Esophagus squamous epithelium (tissue), 5 donors: ENCODE data around the gene USP21. TPM values are rescaled to one million over a fixed set of nuclear protein-coding genes. Genes with fewer than 3 reads are reported as not detected.

Experiments
- DNase-seq: peaks from one replicate; lab custom pipeline; 2025; lab: John Stamatoyannopoulos, UW
- H3K27ac ChIP-seq, 4 donors: fragments of 200-600 bp; sonication (generic); one replicate each; pipeline ENCODE4 v1.5.1; 2016 to 2019; ENCODE audit warnings: mild to moderate bottlenecking in 1 of 4
- H3K27me3 ChIP-seq, 4 donors: fragments of 200-600 bp; sonication (generic); 1 replicate in 3 of 4; 2 replicates in 1 of 4; pipeline versions ENCODE4 v1.5.1 to v1.6.0; 2017 to 2021; ENCODE audit warnings: antibody characterized with exemption in 1 of 4
- H3K36me3 ChIP-seq, 3 donors: fragments of 200-600 bp; sonication (generic); one replicate each; pipeline ENCODE4 v1.5.1; 2016 to 2019
- H3K4me1 ChIP-seq, 3 donors: fragments of 200-600 bp; sonication (generic); one replicate each; pipeline ENCODE4 v1.5.1; 2017 to 2019
- H3K4me3 ChIP-seq, 4 donors: fragments of 200-600 bp; sonication (generic); 1 replicate in 3 of 4; 2 replicates in 1 of 4; pipeline ENCODE4 v1.5.1; 2016 to 2019; ENCODE audit warnings: mild to moderate bottlenecking in 2 of 4, moderate library complexity in 1 of 4
- H3K9me3 ChIP-seq, 3 donors: fragments of 200-600 bp; sonication (generic); one replicate each; pipeline ENCODE4 v1.5.1; 2016 to 2019
- POLR2A ChIP-seq, 4 donors: fragments of 450-650 bp; IDR thresholded peaks; one replicate each; pipeline ENCODE4 v1.6.1; 2017; ENCODE audit warnings: antibody characterized with exemption in 4 of 4, mild to moderate bottlenecking in 4 of 4, moderate library complexity in 3 of 4
- WGBS, 2 donors: methylation state at CpG; one replicate each; pipeline ENCODE4 v1.1.5; 2018; 5-methylcytosine and 5-hydroxymethylcytosine counted together
- intact Hi-C: fragments of 100-400 bp; cut with DNase I; formaldehyde crosslinking; loops from one replicate; pipeline ENCODE4 v1.15.0; 2022
- total RNA-seq, 4 donors: library from RNA; depleted of rRNA; stranded (reverse); fragments of >200 nt; gene quantifications; one replicate each; pipeline ENCODE4 v1.1.0, GENCODE V29; 2016
- TF ChIP-seq, protein P1 (sequence below), 6 experiments: fragments of 450-650 bp in 4 of 6; fragments of 200-600 bp in 2 of 6; sonication (generic) in 2 of 6; IDR thresholded peaks; one replicate each; pipeline ENCODE4 v1.5.1; 2016 to 2019; ENCODE audit warnings: antibody characterized with exemption in 6 of 6, mild to moderate bottlenecking in 4 of 6, moderate library complexity in 4 of 6
- donor health status: DM: yes; HTN: yes; CAD: no.

The USP21 gene
- total RNA-seq, 4 donors from 2014 or later, result 12.1 to 20.4 (median 17.0) TPM

DNA sequence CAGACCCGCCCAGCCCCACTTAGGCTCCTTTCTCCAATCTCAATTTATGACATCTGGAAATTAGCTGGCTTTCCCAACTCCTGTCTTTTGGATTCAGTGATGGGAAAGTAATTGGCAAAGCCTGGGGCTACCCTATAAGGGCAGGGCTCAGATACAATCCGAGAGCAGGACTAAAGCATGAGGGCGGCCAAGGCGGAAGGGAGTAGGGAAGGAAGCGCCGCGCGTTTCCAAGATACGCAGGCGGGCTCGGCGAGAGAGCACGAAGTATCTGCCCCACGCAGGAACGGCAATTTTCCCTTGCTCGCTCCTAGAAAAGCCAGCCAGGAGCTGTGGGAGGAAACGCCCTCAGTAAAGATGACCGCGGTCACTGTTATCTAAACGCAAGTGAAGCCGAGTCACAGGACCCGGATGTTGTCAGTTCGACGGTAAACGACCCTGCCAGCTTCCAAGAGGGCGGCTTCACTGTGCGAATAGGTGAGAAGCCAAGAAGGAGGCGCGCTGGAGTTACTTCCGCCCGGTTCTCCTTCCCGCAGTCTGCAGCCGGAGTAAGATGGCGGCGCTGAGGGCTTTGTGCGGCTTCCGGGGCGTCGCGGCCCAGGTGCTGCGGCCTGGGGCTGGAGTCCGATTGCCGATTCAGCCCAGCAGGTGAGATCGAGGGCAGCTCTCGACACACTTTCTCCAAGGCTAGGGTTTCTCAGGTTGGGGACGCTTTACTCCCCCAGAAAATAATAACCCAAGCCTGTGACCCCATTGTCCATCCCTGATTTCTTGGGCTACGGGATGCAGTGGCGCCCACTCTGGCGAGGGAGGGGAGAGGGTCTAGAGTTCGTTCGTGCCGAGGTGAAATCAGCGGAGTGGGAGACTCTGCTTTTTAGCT lies 42.8 kb downstream of the USP21 start, which contains the start of gene NDUFS2:
NDUFS2 (plus strand) TSS at position 532 of the 877 bp plus-strand sequence; CDS start at position 551, 19 bp downstream.
- H3K9me3 ChIP-seq, result no peaks in the 10 kb centered on the region
- peak within 1 kb of the TSS; percentile 58 to 89 (median 80) for H3K4me3 ChIP-seq
- 1 to 5% methylated on average over 21 to 31 of the region's 53 CpGs for WGBS, 2 donors
- peak; percentile 93 for DNase-seq
- H3K27me3 ChIP-seq, result no peaks in the 10 kb centered on the region
- peaks cover 43 to 91% (median 80%) of the 10 kb centered on the region in 3 donors for H3K4me1 ChIP-seq
- TF ChIP-seq POLR2A (IDR thresholded peaks at IDR 0.05), result peak in 2 of 4 donors; percentile 51 to 88
- TF ChIP-seq, protein P1, sequence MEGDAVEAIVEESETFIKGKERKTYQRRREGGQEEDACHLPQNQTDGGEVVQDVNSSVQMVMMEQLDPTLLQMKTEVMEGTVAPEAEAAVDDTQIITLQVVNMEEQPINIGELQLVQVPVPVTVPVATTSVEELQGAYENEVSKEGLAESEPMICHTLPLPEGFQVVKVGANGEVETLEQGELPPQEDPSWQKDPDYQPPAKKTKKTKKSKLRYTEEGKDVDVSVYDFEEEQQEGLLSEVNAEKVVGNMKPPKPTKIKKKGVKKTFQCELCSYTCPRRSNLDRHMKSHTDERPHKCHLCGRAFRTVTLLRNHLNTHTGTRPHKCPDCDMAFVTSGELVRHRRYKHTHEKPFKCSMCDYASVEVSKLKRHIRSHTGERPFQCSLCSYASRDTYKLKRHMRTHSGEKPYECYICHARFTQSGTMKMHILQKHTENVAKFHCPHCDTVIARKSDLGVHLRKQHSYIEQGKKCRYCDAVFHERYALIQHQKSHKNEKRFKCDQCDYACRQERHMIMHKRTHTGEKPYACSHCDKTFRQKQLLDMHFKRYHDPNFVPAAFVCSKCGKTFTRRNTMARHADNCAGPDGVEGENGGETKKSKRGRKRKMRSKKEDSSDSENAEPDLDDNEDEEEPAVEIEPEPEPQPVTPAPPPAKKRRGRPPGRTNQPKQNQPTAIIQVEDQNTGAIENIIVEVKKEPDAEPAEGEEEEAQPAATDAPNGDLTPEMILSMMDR (IDR thresholded peaks at IDR 0.05), result peak in 2 of 6 experiments; percentile 12 to 13
- peak within 1 kb of the TSS; percentile 90 to 99 (median 97) for H3K27ac ChIP-seq
- intact Hi-C loops, result no loop called here
- H3K36me3 ChIP-seq, result peaks cover 8 to 38% (median 9%) of the 10 kb centered on the region in 3 donors

DNA sequence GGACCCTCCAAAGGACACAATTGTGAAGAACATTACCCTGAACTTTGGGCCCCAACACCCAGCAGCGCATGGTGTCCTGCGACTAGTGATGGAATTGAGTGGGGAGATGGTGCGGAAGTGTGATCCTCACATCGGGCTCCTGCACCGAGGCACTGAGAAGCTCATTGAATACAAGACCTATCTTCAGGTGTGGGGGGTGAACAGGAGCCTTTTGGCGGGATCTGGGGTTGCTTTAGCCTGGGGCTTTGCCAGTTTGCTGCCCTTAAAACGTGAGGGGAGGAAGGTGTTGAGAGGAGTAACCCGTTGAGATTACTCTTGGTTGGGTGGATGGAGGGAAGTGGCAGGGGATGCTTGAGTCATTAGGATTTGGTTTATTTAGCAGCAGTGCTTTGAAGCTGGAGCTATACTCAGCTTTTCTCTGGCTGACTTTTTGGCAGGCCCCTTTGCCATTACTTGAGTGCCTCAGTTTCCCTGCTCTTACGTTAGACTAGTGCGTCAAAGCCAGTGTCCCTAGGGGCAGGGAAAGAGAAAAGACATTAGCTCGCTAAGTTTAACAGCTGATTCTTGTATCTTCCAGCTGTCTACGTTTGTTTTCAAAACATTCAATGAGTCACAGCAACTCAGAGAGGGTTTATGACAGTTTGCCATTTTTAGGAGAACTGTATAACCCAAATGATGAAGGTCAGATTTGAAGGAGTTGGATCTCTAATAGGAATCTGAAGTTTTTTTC lies 47.3 kb downstream of the USP21 start:
- H3K4me3 ChIP-seq, result peak overlapping the region in 2 of 4 donors; percentile 15 to 29
- intact Hi-C loops, result no loop called here
- H3K36me3 ChIP-seq, result peaks cover 25 to 83% (median 35%) of the 10 kb centered on the region in 3 donors
- 73 to 75% methylated on average over 11 of the region's 12 CpGs for WGBS, 2 donors
- peaks cover 8 to 83% (median 40%) of the 10 kb centered on the region in 3 donors for H3K4me1 ChIP-seq
- no peak for DNase-seq
- H3K27me3 ChIP-seq, result no peaks in the 10 kb centered on the region
- no peaks in the 10 kb centered on the region for H3K9me3 ChIP-seq
- peak overlapping the region; percentile 37 to 99 (median 89) for H3K27ac ChIP-seq
- no peak for TF ChIP-seq POLR2A (IDR thresholded peaks at IDR 0.05)
- TF ChIP-seq, protein P1 (IDR thresholded peaks at IDR 0.05), result no peak

DNA sequence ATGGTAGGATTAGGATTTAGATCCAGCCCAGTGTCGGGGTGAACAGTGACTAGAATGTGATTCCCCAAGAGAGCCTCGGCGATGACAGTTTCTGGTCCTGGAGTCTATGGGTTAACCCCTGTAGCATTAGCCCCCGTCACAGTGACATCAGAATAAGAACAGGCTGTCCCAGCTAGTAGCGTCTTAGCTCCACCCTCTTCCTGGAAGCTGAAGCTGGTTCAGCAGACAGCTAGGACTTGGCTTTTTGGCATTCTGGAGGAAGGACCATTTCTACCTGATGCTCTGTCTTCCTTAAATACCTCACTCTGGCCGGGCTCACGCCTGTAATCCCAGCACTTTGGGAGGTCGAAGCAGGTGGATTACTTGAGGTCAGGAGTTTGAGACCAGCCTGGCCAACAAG lies 47.9 kb downstream of the USP21 start:
- Histone ChIP-seq H3K4me1 (peaks cover 6 to 79% (median 39%) of the 10 kb centered on the region in 3 donors), H3K27ac (peak overlapping the region; percentile 37 to 99 (median 89)), H3K9me3 (no peaks in the 10 kb centered on the region), H3K36me3 (peaks cover 28 to 89% (median 41%) of the 10 kb centered on the region in 3 donors), H3K4me3 (peak overlapping the region in 3 of 4 donors; percentile 9 to 29 (median 15)), H3K27me3 (no peaks in the 10 kb centered on the region)
- DNase-seq, result no peak
- intact Hi-C loops, result no loop called here
- TF ChIP-seq POLR2A (IDR thresholded peaks at IDR 0.05), result peak in 2 of 4 donors; percentile 33 to 49
- TF ChIP-seq, protein P1 (IDR thresholded peaks at IDR 0.05), result no peak
- WGBS, 2 donors, result 60 to 76% methylated on average over 4 to 5 of the region's 8 CpGs

DNA sequence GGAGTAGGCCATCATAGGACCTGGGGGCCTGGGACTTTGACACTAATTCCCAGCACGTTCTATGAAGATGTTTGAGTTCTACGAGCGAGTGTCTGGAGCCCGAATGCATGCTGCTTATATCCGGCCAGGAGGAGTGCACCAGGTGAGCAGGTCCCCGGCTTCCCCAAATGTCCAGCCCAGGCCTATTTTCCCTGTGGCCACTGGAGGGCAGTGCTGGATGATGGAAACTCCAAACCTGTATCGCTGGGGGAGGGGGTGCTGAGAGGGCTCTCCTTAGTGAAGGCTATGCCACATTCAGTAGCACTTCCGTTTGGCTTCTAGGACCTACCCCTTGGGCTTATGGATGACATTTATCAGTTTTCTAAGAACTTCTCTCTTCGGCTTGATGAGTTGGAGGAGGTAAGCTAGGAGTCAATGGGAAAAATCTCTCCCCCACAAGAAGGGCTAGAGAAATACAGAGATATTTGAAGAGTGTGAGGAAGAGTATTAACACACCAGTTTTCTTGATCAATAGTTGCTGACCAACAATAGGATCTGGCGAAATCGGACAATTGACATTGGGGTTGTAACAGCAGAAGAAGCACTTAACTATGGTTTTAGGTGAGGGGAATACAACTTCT lies 50.6 kb downstream of the USP21 start:
- TF ChIP-seq, protein P1 (IDR thresholded peaks at IDR 0.05), result peak; percentile 70 to 88 (median 86)
- TF ChIP-seq POLR2A (IDR thresholded peaks at IDR 0.05), result no peak
- Histone ChIP-seq H3K4me1 (peaks cover 0 to 56% (median 19%) of the 10 kb centered on the region in 3 donors), H3K36me3 (peaks cover 48 to 100% (median 65%) of the 10 kb centered on the region in 3 donors), H3K27ac (peak overlapping the region in 2 of 4 donors; percentile 83 to 99), H3K27me3 (no peaks in the 10 kb centered on the region), H3K4me3 (no peak overlapping the region), H3K9me3 (no peaks in the 10 kb centered on the region)
- intact Hi-C loops, result no loop called here
- no peak for DNase-seq
- WGBS, 2 donors, result 46 to 55% methylated on average over 8 to 11 of the region's 11 CpGs
